CD4-positive, alpha-beta T cell treated with Interleukin-10 for 1 hour (primary cell): ENCODE measurements around the gene WNT6.

Experiments
- DNase-seq: peaks from one replicate; pipeline ENCODE4 v3.0.0-alpha.2; 2020

The WNT6 gene

DNA sequence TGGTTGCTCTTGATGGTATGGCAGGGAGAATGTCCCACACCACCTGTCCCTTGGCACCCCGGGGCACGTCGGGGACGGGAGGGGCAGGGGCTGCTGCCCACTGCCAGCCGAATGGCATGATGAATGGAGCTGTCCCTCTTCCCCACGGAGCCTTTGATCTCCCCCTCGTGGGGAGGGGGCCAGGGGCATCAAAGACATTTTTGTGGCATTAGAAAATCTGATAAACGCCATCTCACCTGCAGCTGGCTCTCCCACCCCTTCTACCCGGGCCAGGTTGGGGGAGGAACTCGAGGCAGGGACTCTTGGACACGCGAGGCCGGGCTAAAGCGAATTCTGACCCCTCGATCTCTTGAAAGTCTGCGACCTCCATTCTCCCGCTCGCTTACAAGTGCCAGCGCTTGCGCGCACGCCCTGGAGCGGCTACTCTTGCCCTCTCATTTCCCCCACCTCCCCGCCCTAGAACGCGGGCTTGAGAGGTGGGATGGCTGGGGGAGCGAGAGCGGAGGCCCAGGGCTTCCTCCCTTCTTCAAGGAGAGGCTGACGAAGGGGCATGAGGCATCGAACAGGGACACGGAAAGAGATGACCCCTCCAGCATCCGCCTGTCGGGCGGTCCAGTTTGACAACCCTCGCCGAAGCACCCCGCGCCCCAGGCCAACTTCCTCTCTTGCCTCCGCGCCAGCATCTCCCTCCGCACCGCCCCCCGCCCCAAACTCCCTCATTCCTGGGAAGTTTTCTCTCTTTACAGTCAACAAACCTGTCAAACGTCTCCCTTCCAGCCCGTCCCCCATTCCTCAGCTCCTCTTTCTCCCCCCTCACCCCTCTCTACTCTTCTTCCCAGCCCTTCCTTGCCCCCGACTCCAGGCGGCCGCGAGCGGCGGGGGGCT lies 692 bp upstream of the WNT6 start:
- no peak for DNase-seq

DNA sequence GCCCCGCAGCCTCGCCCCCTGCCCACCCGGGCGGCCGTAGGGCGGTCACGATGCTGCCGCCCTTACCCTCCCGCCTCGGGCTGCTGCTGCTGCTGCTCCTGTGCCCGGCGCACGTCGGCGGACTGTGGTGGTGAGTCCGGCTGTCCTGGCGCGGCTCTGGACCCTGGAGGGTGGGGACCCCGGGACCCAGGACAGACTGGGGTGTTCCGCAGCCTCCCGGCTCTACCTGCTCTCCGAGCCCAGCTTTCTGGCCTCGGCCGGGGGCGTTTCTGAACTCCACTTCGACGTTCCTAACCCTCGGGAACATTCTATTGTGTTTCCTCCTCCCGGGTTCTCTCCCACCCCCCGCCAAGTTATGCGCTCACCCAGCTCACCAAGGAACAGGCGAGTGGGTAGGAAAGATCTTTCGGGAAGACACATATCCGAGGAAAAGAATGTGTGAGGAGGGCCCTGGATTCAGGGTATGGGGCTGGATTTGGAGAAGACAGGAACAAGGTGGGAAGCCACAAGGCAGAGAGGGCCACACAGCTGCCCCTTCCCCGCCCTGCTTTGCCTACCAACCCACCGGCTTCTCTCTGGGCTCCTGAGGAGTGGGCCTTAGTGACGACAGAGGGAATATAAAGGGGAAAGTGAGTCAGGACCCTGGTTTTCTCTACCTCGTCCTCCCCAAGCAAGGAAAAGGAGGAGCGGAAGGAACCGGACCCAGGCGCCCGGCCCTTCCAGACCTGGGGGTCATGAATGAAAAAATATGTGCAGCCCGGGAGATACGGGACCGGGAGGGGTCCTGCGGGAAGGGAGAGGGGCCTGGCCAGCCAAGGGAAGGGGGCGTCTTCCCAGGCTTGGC lies 605 bp downstream of the WNT6 start:
- no peak for DNase-seq

DNA sequence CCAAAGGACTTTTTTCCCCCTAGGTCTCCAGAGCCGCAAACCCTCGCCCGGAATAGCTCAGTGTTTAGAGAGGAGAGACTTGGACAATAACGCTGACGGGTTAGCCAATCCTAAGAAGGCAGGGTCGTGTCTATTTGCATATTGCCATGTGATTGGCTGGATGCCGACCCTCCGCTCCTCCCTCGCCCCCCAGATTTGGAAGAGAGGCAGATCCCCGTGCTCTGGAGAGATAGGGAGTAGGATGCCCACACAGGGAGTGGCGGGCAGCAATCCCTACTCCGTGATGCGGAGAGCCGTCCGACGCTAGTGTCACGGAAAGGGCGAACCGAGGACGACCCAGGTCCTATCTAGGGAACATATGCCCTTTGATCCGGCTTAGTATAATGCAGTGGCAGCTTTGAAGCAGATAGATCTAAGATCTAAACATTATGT lies 1.4 kb downstream of the WNT6 start:
- DNase-seq: peak; percentile 15

DNA sequence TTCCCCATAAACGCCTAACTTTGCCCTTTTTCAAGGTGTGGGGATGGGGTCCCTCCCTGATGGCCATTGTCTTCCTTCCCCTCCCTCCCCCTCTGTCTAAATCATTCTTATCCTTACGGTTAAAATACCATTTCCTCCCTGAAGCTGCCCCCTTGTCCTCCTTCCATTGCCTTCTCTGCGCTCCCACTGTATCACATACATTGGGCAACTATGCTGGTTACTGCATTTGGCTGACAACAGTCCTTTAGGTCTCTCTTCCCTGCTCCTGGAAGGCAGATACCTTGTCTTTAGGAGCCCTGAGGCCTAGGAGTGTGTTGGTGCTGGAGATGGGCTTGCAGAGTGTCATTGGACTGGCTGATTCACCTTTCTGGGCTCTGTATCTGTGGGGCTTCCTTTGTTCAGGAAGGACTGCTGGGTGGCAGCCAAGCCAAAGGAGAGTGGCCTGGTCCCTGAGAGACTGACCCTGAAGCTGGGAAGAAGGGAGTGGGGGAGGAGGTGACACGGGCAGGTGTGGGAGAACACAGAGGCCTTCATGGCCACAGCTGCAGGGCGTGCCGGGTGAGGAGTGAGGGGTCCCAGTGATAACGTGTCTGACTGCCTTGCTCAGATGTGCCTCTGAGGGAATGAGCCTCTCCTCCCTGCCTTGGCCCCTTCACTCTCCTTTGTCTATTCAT lies 2.2 kb downstream of the WNT6 start:
- no peak for DNase-seq

DNA sequence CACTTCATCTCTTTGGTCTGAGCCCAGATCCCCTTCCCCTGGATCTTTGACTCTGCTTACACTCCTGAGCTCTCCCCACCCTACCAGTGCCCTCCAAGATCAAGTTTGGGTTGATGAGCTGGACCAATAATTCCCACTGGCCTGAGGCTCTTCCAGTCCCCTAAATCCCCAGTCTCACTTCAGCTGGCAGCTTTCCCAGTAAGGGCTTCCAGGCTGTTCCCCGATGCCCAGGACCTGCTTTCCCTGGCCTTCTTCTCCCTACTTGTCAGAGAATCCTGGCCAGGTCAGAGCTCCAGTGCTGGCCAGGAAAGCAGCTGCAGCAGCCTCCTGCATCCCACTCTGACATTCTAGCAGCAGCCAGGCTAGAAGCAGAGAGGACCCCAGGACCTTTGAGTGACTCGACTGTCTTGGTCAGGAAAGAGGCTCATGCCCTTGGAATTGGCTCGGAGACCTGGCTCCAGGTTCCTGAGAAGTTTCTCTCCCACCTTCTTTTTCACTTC lies 3.5 kb downstream of the WNT6 start:
- DNase-seq: no peak

DNA sequence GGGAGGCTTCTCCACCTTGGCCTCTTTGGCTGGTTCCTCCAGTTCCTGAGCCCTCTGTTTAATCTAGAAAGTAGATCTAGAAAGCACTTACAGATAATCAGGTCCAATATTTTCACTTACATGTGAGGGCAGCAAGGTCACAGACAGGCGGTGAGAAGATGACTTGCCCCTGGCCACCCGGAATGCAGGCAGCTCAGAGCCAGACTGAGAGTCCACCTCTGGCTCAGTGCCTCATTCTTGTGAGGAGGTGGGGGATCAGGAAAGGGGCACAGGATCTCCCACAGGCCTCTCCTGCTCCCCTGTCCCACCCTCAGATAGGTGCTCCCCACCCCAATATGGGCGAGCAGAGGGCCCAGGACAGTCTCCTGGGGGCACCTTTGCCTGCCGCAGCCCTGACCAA lies 5.8 kb downstream of the WNT6 start:
- DNase-seq: no peak

DNA sequence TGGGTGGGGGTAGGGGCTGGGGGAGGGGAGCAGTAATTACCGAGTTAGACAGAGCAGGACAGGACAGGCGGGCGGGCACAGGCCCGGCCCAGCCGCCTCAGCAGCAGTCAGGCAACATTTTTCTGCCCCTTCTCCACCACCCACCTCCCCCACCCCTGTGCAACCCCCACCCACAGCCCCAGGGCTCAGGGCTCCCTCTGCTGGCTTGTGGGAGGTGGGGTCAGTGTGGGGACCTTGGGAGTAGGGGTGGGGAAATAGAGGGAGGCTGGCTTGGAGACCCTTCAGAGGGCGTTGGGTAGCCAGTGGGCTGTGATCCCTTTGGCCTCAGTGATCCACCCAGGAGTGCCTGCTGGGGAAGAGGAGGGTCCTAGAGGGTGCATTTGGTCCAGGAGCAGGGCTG lies 6.4 kb downstream of the WNT6 start:
- no peak for DNase-seq

DNA sequence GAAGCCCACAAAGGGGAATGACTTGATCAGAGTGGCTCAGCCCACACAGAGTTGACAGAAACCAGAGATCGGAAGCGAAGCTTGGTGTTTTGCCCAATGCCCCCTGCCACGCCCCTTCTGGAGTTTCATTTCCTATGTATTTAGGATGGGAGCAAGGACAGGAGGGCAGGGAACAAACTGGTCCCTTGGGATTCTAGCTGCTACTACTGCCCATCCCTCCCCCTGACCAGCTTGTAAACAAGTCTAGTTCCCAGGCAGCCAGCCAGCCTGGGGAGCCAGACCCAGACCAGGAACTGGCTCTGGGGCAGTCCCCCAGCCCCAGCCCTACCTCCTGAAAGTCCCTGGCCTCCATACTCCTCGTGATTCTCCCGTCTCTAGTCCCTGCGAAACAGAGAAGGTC lies 8.3 kb downstream of the WNT6 start:
- DNase-seq: no peak

DNA sequence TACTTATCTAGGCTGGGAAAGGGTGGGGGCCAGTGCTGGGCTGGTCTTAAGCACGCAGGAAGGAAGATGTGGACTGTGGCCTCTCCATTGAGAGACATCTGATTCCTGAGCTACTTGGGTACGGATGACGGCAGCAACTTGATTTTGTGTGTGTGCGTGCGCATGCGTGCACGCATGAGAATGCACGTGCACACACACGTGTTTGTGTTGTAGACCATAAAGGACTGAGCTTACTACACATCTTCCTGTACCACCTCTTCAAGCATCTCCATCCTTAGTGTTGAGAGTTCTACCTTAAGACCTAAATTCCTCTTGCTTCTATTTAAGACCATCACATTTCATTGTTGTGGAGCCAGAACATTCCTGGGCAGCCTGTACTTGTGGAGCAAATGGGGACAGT lies 9.5 kb downstream of the WNT6 start:
- DNase-seq: no peak

DNA sequence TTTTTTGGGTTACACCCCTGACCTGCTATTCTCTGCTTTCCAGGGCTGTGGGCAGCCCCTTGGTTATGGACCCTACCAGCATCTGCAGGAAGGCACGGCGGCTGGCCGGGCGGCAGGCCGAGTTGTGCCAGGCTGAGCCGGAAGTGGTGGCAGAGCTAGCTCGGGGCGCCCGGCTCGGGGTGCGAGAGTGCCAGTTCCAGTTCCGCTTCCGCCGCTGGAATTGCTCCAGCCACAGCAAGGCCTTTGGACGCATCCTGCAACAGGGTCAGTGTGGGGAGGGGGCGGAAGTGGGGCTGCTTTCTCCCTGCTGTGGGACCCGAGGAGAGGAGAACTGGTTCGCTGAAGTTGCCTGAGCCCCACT lies 11.4 kb downstream of the WNT6 start:
- DNase-seq: peak; percentile 10

DNA sequence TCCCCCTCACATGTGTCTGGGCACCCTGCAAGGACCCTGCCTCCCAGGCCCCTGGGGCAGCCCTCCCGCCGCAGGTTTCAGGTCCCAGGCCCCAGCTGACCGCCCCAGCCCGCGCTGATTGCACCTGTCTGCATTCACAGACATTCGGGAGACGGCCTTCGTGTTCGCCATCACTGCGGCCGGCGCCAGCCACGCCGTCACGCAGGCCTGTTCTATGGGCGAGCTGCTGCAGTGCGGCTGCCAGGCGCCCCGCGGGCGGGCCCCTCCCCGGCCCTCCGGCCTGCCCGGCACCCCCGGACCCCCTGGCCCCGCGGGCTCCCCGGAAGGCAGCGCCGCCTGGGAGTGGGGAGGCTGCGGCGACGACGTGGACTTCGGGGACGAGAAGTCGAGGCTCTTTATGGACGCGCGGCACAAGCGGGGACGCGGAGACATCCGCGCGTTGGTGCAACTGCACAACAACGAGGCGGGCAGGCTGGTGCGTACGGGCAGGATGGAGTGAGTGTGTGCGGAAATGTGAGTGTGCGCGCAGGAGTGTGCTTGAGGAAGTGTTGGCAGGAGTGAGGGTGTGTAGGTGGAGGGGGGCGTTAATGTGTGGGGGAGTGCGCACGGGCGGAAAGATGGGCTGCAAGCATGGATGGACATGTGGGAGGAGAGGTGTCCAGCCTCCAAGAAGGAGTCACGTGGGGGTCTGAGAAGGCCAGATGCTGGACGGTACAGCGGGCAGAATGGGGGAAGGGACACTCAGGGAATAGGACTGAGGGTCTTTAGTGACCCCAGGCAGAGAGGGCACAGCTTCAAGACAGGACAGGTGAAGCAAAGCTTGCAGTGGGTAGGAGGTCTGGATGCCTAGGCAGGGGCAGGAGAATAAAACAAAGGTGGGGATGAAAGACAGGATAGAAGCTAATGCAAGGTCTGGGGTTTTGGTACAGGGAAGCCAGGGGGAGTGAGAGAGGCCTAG lies 12.0 kb downstream of the WNT6 start:
- DNase-seq: peak; percentile 39

DNA sequence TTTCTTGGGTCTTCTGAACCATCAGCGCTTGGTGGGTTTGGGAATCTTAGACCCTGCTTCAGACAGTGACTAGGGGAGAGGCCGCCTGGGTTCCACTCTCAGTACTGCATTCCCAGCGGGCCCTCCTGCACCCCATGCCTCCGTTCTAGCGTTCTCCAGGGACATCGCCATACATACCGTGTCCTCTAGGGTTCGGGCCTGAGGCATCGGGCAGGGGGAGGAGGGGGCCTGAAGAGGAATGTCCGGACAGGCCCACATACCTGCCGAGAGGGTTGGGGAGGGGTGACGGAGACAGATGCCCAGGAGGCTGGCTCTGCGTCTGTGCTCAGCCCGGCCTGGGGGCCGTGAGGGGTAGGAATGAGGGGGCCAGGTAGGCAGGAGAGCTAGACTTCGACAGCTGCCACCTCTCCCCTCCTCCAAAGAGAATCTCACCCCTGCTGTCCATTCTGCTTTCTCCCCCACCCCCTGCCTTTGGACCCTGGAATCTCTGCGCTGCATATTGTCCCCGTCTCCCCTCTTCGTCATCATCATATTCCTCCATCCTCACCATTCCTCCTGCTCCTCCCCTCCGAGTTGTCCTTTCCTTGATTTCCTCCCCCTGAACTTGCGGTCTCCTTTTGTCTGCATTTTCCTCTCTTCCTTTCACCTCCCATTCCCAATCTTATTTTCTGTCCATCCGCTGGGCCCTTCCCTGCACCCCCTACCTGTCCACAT lies 13.2 kb downstream of the WNT6 start:
- no peak for DNase-seq

DNA sequence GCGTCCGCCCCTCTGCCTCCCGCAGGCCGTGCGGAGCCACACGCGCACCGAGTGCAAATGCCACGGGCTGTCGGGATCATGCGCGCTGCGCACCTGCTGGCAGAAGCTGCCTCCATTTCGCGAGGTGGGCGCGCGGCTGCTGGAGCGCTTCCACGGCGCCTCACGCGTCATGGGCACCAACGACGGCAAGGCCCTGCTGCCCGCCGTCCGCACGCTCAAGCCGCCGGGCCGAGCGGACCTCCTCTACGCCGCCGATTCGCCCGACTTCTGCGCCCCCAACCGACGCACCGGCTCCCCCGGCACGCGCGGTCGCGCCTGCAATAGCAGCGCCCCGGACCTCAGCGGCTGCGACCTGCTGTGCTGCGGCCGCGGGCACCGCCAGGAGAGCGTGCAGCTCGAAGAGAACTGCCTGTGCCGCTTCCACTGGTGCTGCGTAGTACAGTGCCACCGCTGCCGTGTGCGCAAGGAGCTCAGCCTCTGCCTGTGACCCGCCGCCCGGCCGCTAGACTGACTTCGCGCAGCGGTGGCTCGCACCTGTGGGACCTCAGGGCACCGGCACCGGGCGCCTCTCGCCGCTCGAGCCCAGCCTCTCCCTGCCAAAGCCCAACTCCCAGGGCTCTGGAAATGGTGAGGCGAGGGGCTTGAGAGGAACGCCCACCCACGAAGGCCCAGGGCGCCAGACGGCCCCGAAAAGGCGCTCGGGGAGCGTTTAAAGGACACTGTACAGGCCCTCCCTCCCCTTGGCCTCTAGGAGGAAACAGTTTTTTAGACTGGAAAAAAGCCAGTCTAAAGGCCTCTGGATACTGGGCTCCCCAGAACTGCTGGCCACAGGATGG lies 14.0 kb downstream of the WNT6 start:
- DNase-seq: peak; percentile 6

DNA sequence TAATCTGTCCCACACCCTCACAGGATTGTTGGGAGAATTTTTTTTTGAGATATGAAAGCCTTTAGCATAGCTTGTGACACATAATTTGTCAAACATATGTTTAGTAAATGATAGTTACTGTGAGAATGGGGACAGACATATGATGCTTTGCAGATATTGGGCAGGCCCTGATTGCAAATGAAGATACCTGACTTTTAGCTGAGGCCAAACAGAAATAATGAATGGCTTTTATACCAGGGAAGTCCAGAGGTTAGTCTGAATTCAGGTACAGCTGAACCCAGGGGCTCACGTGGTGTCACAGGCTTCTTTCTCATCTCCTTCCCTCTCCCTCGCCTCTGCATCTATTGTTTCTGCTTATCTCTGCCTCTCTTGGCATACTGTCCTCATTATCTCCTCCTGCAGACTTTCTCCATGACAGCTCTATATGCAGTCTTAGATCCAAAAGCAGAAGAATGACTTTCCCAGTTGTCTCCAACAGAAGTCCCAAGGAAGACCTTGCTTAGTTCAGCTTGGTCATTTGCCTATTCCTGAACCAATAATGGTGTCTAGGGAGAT lies 16.2 kb downstream of the WNT6 start:
- no peak for DNase-seq

DNA sequence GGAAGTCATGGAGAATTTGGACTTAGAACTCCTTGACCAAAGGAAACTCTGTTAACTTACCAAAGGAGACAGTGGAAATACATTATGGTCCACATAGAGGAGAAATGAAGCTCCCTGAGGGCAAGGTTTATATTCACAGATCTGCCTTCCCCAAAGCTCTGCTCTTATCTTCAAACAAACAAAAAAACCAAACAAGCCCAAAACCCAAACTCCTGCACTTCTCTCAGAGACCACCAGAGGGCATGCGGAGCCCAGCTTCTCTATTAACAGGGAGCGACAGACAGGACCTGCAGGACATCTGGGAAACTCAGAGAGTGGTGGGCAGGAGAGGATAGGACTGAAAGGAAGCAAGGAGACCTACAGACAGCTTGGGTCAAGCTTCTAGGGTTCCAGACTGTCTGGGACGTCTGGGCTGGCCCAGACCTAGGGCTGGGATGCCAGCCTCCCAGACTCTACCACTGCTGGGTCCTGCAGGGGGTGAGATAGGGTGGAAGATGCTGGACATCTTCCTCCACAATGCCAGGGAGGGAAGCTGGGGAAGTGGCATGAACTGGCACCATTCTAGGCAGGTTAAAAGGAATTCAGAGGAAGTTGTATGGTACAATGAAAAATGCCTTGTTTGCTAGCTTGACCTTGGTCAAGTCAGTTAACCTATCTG lies 17.1 kb downstream of the WNT6 start:
- DNase-seq: peak; percentile 86

DNA sequence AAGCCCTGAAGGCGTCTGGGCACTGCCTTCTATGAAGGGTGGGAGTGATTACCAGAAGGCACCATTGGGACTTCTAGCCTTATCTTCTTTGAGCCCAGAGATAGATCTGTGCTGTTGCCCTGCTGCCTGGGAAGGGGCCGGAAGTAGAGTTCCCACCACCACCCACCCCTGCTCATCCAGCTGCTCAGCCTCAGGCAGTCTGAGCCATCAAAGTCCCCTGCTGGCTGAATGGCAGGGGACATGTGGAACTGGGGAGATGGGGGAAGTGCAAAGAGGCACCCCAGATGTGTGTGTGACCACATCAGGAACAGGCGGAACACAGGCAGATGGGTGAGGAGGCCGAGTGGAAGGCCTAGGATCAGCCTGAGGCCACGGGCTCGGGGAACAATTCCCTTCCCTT lies 17.7 kb downstream of the WNT6 start:
- no peak for DNase-seq

DNA sequence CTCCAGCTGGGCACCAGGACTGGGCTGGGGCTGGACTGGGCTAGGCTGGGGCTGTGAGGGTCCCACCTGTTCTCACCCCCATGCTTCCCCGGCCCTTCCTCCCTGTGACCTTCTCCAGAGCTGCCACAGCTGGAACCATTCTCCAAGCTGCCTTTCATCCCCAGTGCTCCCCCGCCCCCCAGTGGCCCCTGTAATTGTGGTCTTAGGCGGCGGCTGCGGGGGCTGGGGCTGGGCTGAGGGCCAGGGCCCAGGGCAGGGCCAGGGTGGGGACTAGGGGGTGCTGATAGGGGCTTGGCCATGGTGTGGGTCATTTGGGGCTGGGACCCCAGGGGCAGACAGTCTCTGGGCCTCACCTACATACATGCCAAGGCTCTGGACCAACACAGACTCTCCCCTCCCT lies 18.3 kb downstream of the WNT6 start:
- DNase-seq: no peak

DNA sequence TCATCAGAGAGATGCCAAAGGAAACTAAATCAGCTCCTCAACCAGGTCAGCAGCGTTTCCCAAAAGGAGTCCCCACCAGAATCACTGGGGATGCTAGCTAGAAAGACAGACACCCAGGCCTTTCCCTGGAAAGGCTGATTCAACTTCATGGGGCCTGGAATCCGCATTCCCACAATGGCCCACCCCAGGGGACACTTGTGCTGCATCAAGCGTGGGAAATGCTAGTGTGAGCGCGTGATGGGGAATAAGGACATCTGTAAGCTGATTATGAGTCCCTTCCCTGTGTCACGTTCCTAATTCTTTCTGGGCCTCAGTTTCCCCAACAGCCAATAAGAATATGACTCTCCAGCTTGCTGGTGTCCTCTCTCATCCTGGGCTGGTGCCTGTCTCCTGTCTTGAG lies 18.9 kb downstream of the WNT6 start:
- DNase-seq: no peak

DNA sequence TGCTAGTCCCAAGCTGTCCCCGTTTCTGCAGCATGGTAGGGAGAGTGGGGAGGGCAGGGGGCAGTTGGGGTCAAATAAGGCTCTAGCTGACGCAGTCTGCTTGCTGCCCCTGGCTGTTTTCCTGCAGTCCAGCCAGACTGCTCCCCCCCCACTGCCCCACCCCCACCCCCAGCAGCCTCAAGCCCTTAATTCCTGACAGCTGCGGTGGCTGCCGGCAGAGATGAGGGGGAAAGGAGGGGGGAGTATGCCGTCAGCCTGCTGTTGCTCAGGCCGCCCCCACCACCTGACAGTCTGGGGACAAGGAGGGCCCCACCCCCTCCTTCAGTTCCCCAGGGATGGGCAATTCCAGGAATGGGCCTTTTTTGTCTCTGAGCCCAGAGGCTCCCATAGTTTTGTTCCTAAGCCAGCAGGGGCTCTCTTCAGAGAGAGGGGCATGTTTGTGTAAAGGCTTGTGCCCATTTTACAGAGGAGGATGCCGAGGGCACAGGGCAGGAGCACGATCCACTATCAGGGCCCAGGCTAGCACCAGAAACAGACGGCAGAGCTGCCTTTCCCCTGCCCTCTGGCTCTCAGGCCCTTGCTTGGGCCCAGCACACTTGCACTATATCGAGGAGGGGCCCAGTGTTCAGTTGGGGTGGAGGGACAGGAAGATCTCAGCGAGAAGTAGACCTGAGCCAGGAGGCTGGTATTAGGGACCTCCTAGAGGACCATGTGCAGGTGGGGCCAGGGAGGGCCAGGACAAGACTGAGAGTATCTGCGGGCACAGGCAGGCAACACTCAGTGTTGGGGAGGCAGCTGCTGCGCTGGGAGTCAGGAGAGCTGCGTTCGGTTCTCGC lies 19.5 kb downstream of the WNT6 start:
- no peak for DNase-seq
